Ascending aorta (tissue), 2 donors: Measurements from ENCODE around the gene NHEJ1. TPM values are rescaled to one million over a fixed set of nuclear protein-coding genes. Genes with fewer than 3 reads are reported as not detected.

Experiments used
- DNase-seq, 2 donors: peaks; one replicate each; pipeline ENCODE4 v3.0.0-alpha.2; 2019; ENCODE audit warnings: low spot score in 2 of 2
- H3K27ac ChIP-seq, 2 donors: fragments of 200-600 bp; sonication (generic); one replicate each; pipeline ENCODE4 v1.5.1; 2016 to 2017; ENCODE audit warnings: mild to moderate bottlenecking in 1 of 2
- H3K27me3 ChIP-seq: fragments of 200-600 bp; sonication (generic); one replicate; pipeline ENCODE4 v1.5.1; 2017
- H3K36me3 ChIP-seq, 2 donors: fragments of 200-600 bp; sonication (generic); one replicate each; pipeline ENCODE4 v1.5.1; 2016
- H3K4me1 ChIP-seq, 2 donors: fragments of 200-600 bp; sonication (generic); one replicate each; pipeline ENCODE4 v1.5.1; 2016 to 2017; ENCODE audit warnings: mild to moderate bottlenecking in 1 of 2
- H3K4me3 ChIP-seq, 2 donors: fragments of 200-600 bp; sonication (generic); one replicate each; pipeline ENCODE4 v1.5.1; 2016 to 2017; ENCODE audit warnings: mild to moderate bottlenecking in 1 of 2
- H3K9me3 ChIP-seq, 2 donors: fragments of 200-600 bp; sonication (generic); one replicate each; pipeline ENCODE4 v1.5.1; 2016
- intact Hi-C: fragments of 100-400 bp; cut with DNase I; formaldehyde crosslinking; loops from one replicate; pipeline ENCODE4 v1.15.1; 2023
- total RNA-seq: library from RNA; depleted of rRNA; stranded (reverse); fragments of >200 nt; gene quantifications from one replicate; pipeline ENCODE4 v1.1.0, GENCODE V29; 2016
- TF ChIP-seq, protein P1 (sequence below), 3 experiments: fragments of 200-600 bp in 2 of 3; fragments of 450-650 bp in 1 of 3; sonication (generic) in 2 of 3; IDR thresholded peaks; one replicate each; pipeline ENCODE4 v1.5.1; 2016 to 2019; ENCODE audit warnings: antibody characterized with exemption in 3 of 3, mild to moderate bottlenecking in 1 of 3, moderate library complexity in 1 of 3

The NHEJ1 gene
- total RNA-seq, 1 donor from 2014 or later: 21.6 TPM

DNA sequence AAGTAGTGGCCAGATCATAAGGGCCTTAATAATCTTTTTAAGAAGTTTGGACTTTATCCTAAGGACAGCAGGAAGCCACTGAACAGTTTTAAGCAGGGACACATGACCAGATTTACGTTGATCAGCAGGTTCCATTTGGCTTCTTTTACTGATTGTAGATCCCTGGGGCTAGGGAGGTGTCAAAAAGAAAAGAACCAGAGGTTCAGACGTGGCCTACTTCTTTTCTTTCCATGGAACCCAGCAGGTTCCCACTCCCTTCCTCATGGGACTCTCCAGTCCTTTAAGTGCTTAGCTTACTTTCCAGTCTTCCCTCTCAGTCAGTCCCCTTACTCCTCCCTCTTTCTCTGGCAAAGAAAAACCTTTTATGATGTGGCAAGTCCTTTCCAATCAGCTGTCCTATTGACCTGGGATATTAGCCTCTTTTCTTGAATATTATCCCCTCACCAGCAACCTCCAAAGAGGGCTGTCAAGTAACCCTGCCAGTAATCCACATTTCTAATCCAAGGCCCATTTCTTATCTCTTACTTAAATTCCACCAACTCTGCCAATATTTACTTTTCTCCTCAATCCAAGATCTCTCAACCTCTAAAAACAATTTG is 33.5 kb downstream of the NHEJ1 start:
- peaks cover 0 to 4% of the 10 kb centered on the region in 2 donors for H3K4me1 ChIP-seq
- intact Hi-C loops: no loop called here

DNA sequence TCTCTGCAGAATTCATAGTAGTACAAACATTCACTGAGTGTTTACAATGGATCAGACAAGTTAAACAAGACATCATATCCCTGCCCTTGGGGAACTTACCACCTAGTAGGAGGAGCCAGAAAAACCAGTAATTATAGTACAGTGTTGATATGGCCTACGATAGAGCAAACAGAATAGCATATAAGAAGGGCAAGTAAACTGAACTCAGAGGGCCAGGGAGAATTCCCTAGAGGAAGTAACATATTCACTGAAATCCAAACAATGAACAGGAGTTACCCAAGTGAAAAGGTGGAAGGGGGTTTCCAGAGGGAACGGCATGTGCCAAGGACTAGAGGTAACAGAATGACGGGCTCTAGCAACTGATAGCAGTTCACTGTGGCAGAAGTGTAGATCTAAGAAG is 34.1 kb downstream of the NHEJ1 start:
- H3K9me3 ChIP-seq: no peaks in the 10 kb centered on the region
- TF ChIP-seq, protein P1, sequence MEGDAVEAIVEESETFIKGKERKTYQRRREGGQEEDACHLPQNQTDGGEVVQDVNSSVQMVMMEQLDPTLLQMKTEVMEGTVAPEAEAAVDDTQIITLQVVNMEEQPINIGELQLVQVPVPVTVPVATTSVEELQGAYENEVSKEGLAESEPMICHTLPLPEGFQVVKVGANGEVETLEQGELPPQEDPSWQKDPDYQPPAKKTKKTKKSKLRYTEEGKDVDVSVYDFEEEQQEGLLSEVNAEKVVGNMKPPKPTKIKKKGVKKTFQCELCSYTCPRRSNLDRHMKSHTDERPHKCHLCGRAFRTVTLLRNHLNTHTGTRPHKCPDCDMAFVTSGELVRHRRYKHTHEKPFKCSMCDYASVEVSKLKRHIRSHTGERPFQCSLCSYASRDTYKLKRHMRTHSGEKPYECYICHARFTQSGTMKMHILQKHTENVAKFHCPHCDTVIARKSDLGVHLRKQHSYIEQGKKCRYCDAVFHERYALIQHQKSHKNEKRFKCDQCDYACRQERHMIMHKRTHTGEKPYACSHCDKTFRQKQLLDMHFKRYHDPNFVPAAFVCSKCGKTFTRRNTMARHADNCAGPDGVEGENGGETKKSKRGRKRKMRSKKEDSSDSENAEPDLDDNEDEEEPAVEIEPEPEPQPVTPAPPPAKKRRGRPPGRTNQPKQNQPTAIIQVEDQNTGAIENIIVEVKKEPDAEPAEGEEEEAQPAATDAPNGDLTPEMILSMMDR (IDR thresholded peaks at IDR 0.05): no peak
- H3K27ac ChIP-seq: no peak overlapping the region
- no peaks in the 10 kb centered on the region for H3K36me3 ChIP-seq
- intact Hi-C loops: no loop called here
- peaks cover 0 to 4% of the 10 kb centered on the region in 2 donors for H3K4me1 ChIP-seq
- H3K27me3 ChIP-seq: no peaks in the 10 kb centered on the region
- DNase-seq: no peak
- H3K4me3 ChIP-seq: no peak overlapping the region

More for the DNA sequence above, 33.5 kb downstream of the NHEJ1 start:
- Histone ChIP-seq H3K9me3 (no peaks in the 10 kb centered on the region), H3K27me3 (no peaks in the 10 kb centered on the region), H3K4me3 (no peak overlapping the region), H3K36me3 (no peaks in the 10 kb centered on the region), H3K27ac (no peak overlapping the region)
- DNase-seq: no peak
- TF ChIP-seq, protein P1 (IDR thresholded peaks at IDR 0.05): no peak

DNA sequence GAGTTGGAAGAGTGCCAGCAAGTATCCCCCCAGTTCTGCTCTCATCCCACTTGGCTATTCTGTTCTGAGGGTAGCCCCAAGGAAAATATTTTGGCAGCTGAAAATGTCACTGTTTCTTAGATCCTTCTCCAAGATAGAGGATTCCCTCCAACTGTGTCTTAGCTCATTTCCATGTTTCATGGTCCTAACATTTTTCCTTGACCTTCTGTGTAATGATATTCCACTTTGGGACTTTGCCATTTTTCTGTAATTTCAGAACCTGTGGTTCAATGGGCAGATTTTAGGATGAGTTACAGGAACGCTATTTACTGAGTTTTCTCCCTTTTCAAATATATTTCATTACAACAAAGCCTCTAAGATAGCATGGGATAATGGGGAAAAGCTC is 34.7 kb downstream of the NHEJ1 start:
- intact Hi-C loops: no loop called here
- H3K4me3 ChIP-seq: no peak overlapping the region
- H3K9me3 ChIP-seq: no peaks in the 10 kb centered on the region
- TF ChIP-seq, protein P1 (IDR thresholded peaks at IDR 0.05): no peak
- no peak for DNase-seq
- no peak overlapping the region for H3K27ac ChIP-seq
- peaks cover 0 to 4% of the 10 kb centered on the region in 2 donors for H3K4me1 ChIP-seq
- H3K36me3 ChIP-seq: no peaks in the 10 kb centered on the region
- no peaks in the 10 kb centered on the region for H3K27me3 ChIP-seq

DNA sequence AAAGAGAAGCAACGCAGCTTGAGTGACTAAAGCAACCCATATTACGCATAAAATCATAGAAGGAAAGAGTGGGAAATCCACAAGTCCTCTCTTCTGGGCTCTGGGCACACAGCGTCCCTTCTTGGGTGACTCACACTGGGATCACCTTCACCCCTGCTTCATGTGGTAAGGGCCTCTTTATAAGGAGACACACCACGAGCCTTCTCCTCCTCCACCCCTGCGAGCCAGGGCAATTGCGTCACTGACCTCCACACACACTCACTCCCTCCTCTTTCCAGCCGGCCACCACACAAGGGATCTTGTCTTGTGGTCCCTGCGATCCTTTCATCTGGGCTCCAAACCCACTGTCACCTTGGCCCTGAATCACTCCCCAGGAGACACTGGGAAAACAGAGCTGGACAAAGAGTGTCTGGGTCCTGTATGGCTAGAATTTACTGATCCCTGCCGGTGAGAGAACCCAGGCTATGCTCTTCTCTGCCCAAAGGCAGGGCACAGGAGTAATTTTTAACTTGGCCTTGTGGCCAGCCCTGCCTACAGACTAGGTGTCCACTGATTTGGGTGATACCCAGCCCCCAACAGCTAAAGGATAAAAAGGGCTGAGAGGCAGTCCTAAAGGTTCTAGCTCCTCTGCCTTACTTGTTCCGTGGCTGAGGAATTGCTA is 35.3 kb downstream of the NHEJ1 start:
- no peak overlapping the region for H3K4me3 ChIP-seq
- no peak overlapping the region for H3K27ac ChIP-seq
- H3K4me1 ChIP-seq: peaks cover 0 to 4% of the 10 kb centered on the region in 2 donors
- H3K9me3 ChIP-seq: no peaks in the 10 kb centered on the region
- no peak for DNase-seq
- H3K27me3 ChIP-seq: no peaks in the 10 kb centered on the region
- TF ChIP-seq, protein P1 (IDR thresholded peaks at IDR 0.05): no peak
- H3K36me3 ChIP-seq: no peaks in the 10 kb centered on the region
- intact Hi-C loops: no loop called here

DNA sequence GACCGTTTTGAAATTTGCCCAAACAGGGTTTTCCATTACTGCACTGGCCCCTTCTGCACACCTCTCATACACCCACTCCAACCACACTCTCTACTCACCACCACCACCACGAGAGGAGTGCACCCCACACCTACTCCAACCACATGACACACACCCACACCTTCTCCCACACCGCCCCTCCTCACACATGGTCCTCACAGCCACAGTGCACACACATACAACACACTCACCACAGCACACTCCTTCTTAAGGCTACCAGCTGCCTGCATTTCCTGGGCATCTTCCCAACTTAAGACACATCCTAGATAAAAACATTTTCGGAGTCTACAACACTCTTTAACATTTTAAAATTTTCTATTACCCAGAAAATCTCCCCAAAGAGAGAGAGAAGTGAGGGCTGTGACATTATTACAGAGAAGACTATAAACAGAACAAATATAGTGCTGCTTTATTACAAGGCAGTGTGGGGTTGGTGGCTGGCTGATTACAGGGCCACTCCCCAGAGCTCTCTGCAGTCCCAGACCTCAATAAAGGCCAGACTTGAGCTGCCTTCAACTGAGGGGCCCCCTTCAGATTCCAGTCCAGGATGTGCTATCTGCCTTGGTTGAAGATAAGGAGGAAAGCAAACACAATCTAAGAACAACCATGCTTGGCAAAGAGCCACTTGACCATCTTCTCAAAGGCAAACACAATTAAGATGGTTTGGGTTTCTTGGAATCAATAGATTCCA is 36.1 kb downstream of the NHEJ1 start:
- peaks cover 0 to 4% of the 10 kb centered on the region in 2 donors for H3K4me1 ChIP-seq
- H3K9me3 ChIP-seq: no peaks in the 10 kb centered on the region
- H3K4me3 ChIP-seq: no peak overlapping the region
- no peak overlapping the region for H3K27ac ChIP-seq
- no peak for DNase-seq
- H3K36me3 ChIP-seq: no peaks in the 10 kb centered on the region
- no peaks in the 10 kb centered on the region for H3K27me3 ChIP-seq
- TF ChIP-seq, protein P1 (IDR thresholded peaks at IDR 0.05): no peak
- intact Hi-C loops: no loop called here
